GM10266 (cell line): ENCODE results near the gene RMI2.
A peak's percentile ranks its signal among the peaks of the same experiment; 100 is the strongest.

Experiments
- DNase-seq: peaks from one replicate; pipeline ENCODE4 v3.0.0; 2012; ENCODE audit errors: extremely low spot score
- TF ChIP-seq, protein P1 (sequence below): IDR thresholded peaks from 2 replicates; pipeline ENCODE4 v1.5.1; 2012; ENCODE audit warnings: mild to moderate bottlenecking, low read depth; ENCODE audit not compliant: control insufficient read depth, insufficient read depth; ENCODE audit errors: missing control alignments

Gene RMI2

DNA sequence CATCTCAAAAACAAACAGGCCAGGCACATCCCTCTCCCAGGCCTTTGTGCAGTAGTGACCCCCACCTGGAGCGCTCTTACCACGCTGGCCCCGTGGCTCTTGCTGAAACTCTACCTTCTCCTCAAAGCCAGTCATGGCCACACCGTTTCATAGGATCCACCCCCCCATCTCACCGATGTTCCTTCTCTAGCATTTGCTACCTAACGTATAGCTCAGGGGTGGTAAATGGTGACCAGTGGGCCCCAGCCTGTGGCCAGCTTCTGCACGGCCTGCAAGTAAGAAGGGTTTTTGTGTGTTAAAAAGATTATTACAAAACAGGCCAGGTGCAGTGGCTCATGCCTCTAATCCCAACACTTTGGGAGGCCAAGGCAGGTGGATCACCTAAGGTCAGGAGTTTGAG lies 43.8 kb downstream of the RMI2 start:
- peak; percentile 9 for DNase-seq
- TF ChIP-seq, protein P1, sequence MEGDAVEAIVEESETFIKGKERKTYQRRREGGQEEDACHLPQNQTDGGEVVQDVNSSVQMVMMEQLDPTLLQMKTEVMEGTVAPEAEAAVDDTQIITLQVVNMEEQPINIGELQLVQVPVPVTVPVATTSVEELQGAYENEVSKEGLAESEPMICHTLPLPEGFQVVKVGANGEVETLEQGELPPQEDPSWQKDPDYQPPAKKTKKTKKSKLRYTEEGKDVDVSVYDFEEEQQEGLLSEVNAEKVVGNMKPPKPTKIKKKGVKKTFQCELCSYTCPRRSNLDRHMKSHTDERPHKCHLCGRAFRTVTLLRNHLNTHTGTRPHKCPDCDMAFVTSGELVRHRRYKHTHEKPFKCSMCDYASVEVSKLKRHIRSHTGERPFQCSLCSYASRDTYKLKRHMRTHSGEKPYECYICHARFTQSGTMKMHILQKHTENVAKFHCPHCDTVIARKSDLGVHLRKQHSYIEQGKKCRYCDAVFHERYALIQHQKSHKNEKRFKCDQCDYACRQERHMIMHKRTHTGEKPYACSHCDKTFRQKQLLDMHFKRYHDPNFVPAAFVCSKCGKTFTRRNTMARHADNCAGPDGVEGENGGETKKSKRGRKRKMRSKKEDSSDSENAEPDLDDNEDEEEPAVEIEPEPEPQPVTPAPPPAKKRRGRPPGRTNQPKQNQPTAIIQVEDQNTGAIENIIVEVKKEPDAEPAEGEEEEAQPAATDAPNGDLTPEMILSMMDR, result no peak

DNA sequence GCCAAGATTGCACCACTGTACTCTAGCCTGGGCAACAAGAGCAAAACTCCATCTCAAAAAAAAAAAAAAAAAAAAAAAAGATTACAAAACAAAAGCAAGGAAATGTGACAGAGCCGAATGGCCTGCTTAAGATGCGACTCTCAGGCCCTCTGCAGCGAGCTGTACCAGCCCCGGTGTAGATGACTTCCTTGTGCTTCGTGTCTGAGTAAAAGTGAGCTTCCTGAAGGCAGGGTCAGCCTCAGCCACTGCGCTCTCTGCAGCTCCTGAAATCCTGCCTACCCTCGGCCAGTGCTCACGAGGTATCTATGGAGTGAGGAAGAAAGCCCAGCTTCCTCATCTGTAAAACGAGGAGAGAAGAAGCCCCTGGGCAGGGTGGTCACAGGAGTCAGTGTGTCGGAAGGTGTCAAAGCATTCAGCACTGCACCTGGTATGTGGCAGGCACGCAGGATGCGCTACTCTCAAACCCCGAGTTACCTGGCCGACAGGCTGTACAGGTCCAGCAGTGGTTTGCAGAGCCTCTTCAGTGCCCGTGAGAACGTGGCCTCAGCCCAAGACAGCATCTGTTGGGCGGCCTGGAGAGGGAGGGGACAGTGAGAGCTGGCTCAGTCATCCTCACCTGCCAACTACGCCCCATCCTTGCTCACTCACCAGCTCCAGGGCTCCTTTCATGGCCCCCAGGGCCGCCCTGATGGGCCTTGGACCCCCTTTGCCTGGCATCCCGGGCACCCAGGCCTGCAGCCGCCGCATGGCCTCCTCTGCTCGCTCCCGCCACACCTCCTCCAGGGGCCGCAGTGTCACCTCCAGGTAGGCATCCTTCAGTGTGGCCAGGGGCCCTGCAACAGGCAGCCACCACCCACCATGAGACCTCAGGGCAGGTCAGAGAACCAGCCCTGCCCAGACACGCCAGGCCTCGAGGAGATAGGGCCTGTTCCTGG lies 44.6 kb downstream of the RMI2 start:
- DNase-seq, result peak; percentile 19
- TF ChIP-seq, protein P1, result no peak

DNA sequence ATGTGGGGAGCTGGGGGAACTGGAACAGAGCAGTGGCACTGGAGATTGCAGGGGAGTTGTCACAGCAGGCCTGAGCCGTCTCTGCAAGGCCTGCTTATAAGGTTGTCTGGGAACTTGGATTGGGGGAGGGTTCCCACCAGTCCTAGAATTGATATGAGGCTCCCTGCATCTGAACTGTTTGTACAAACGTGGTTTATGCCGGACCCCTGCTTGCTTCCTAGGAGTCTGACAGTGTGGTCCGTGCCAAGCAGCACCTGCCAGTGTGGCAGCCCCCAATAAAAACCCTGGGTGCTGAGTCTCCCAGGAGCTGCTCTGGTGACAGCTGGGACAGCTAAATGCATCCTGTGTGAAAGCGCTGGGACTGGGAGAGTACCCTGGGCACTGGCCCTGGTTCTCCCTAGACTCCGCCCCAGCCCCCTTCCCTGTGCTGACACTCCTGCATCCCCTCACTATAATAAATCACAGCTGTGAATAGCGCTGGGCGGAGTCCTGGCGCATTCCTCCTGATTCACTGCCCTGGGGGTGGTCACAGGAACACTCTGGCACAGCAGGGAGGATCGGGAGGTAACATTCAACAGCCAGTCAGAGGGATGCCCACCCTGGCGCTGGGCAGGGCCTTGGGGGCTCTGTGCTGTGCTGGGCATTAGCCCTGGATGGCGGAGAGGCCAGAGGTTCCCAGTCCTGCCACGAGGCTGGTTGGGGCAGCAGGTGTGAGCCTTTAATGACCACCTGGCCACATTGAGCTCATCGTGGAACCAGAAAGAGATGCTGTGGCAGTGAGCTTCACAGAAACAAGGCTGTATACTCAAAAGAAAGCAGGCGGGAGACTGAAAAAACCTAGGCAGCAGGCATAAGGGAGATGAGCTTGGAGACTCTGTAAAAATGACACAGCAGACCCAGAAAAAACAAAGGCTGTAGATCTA lies 45.6 kb downstream of the RMI2 start:
- DNase-seq, result peak; percentile 22
- TF ChIP-seq, protein P1, result no peak

DNA sequence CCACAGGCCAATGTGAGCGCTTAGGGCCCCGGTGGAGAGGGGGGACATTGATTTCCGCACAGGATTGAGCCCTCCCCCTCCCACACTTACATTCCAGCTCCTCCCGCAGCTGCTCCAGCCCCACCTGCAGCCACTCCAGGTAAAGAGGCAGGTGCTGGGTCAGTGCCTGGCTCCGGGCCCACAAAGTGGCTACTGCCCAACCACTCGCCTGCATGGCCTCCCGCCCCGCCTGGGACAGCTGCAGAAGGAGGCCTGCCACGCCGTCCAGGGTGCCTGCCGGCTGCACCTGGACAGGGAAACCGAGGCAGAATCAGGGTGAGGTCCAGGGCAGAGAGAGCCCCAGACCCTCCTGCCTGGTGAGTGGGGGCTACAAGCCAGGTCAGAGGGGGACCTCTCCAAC lies 46.3 kb downstream of the RMI2 start:
- peak; percentile 3 for DNase-seq
- TF ChIP-seq, protein P1, result no peak

DNA sequence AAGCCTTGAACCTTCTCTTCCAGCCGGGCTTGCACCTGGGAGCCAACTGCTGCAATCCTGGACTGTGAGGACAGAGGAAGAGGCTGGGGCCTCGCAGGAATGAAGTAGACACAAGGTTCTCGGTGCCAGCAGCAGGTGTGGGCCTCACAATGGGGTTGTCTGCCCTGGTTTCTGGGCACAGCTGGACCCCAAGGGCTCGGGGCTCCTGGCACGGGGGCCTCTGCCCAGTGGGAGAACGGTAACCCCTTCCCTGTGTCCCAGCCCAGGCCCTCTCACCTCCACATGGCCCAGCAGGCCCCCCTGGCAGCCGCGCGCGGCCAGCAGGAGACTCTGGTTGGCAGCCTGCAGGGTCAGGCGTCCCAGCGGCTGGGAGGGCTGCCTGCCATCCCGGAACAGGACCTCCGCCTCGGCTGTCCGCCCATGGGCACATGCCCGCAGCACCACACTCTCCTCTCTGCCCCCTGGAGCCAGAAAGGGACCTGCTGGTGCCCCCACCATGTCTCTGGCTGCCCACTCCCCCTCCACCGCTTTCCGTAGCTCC lies 46.9 kb downstream of the RMI2 start:
- DNase-seq, result no peak
- TF ChIP-seq, protein P1, result no peak

DNA sequence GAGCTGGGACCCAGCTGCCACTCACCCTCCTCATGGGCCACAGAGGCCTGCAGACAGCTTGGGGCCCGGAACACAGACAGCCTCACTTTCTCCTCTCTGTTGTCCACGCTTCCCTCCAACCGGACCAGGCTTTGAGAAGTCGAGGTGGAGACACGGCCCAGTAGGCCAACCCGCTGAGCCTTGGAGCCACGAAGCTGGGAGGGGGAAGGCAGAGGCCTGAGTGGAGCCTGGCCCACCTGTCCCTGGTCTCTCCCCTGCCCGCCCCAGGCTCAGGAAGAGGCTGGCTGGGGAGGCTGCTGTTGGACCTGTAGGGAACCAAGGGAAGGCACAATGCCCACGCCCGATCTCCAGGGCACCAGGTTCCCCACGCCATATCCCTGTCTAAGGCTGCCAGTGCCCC lies 48.1 kb downstream of the RMI2 start:
- no peak for DNase-seq

More for the DNA sequence above, 48.1 kb downstream of the RMI2 start:
- TF ChIP-seq, protein P1, result no peak
